Measurements from ENCODE around the gene ENTREP3.
A peak's percentile ranks its signal among the peaks of the same experiment; 100 is the strongest.

ENTREP3 gene

DNA sequence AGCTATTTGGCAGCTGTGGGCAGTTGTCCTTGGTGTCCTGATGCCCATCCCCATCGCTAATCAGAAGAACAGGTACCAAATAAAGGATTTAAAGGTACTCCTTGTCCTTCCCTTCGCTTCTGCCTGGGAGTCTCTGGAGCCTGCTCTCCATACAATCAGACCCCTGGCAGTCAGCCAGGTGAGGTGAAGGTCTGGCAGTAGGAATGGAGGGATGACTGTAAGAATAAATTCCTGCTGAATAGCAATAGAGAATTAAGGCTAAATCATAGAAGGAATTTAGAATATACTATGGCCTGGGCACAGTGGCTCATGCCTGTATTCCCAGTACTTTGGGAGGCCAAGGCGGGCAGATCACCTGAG is 56.8 kb downstream of the ENTREP3 start:
- no peak overlapping the region for H2AK5ac ChIP-seq (ENCODE audit: low read depth, low read length)
- no peak overlapping the region for H4K8ac ChIP-seq (ENCODE audit: low read depth, low read length)
- no peak overlapping the region for H3K4me2 ChIP-seq (ENCODE audit: insufficient read depth, low read length, poor library complexity, severe bottlenecking)
- no peak overlapping the region for H4K91ac ChIP-seq (ENCODE audit: low read depth, low read length, poor library complexity)
- peaks cover 64 to 79% of the 10 kb centered on the region in 2 donors for H3K36me3 ChIP-seq (replicated peaks in 1 of 2; ENCODE audit: control insufficient read depth in 2 of 2, insufficient read depth in 2 of 2, low read length in 2 of 2)
- no peak overlapping the region for H3K9ac ChIP-seq (ENCODE audit: low read depth, low read length, poor library complexity)
- H3K4ac ChIP-seq (ENCODE audit: low read length): no peak overlapping the region
- no peak overlapping the region for H3K27ac ChIP-seq (replicated peaks; ENCODE audit: low read length)
- peak overlapping the region in 1 of 2 donors; percentile 14 for H3K4me3 ChIP-seq (ENCODE audit: low read length in 2 of 2)
- no peak overlapping the region for H2BK5ac ChIP-seq (ENCODE audit: low read length)
- H3K4me1 ChIP-seq (ENCODE audit: control insufficient read depth in 2 of 2, insufficient read depth in 1 of 2, low read depth in 1 of 2, low read length in 2 of 2): peaks cover 25 to 26% of the 10 kb centered on the region in 2 donors
- H2BK12ac ChIP-seq (ENCODE audit: low read length): no peak overlapping the region
- peaks cover 14% of the 10 kb centered on the region for H3K79me1 ChIP-seq (ENCODE audit: low read depth, low read length)
- no CpG with 5 or more reads among the region's 3 CpGs for WGBS, 2 donors (ENCODE audit: extremely low coverage in 2 of 2, insufficient read length in 2 of 2, insufficient replicate concordance in 1 of 2)
- H2BK15ac ChIP-seq (ENCODE audit: low read length): no peak overlapping the region
- no peak overlapping the region for H2AFZ ChIP-seq (ENCODE audit: low read length)
- peaks cover 0 to 2% of the 10 kb centered on the region in 2 donors for H3K9me3 ChIP-seq (replicated peaks in 1 of 2; ENCODE audit: control insufficient read depth in 2 of 2, insufficient read depth in 1 of 2, low read depth in 1 of 2, low read length in 2 of 2)
- no peak for DNase-seq (ENCODE audit: low spot score)
- H3K14ac ChIP-seq (ENCODE audit: low read length): no peak overlapping the region
- H2BK120ac ChIP-seq (ENCODE audit: low read depth, low read length): no peak overlapping the region
- no peaks in the 10 kb centered on the region for H3K27me3 ChIP-seq (ENCODE audit: control insufficient read depth in 3 of 3, insufficient read depth in 3 of 3, low read depth in 1 of 3, low read length in 3 of 3)
- H3K23ac ChIP-seq (ENCODE audit: low read depth, low read length, poor library complexity): no peak overlapping the region
- H3K18ac ChIP-seq (ENCODE audit: low read length): no peak overlapping the region

- Histone ChIP-seq H3K27ac (replicated peaks; ENCODE audit: low read length) (peak overlapping the region; percentile 6), H3K9me3 (replicated peaks in 1 of 2; ENCODE audit: control insufficient read depth in 2 of 2, insufficient read depth in 1 of 2, low read depth in 1 of 2, low read length in 2 of 2) (peaks cover 0 to 2% of the 10 kb centered on the region in 2 donors), H2BK120ac (ENCODE audit: low read depth, low read length) (no peak overlapping the region), H4K8ac (ENCODE audit: low read depth, low read length) (no peak overlapping the region), H3K4me2 (ENCODE audit: insufficient read depth, low read length, poor library complexity, severe bottlenecking) (peak overlapping the region; percentile 76), H4K91ac (ENCODE audit: low read depth, low read length, poor library complexity) (no peak overlapping the region), H3K79me1 (ENCODE audit: low read depth, low read length) (peaks cover 14% of the 10 kb centered on the region), H2BK5ac (ENCODE audit: low read length) (peak overlapping the region; percentile 25), H3K23ac (ENCODE audit: low read depth, low read length, poor library complexity) (peak overlapping the region; percentile 82), H3K9ac (ENCODE audit: low read depth, low read length, poor library complexity) (peak overlapping the region; percentile 79), H2AFZ (ENCODE audit: low read length) (no peak overlapping the region), H3K4me3 (ENCODE audit: low read length in 2 of 2) (peak overlapping the region in 1 of 2 donors; percentile 14), H3K14ac (ENCODE audit: low read length) (no peak overlapping the region), H3K4me1 (ENCODE audit: control insufficient read depth in 2 of 2, insufficient read depth in 1 of 2, low read depth in 1 of 2, low read length in 2 of 2) (peaks cover 28 to 29% of the 10 kb centered on the region in 2 donors), H3K27me3 (ENCODE audit: control insufficient read depth in 3 of 3, insufficient read depth in 3 of 3, low read depth in 1 of 3, low read length in 3 of 3) (no peaks in the 10 kb centered on the region), H2BK12ac (ENCODE audit: low read length) (no peak overlapping the region), H2AK5ac (ENCODE audit: low read depth, low read length) (no peak overlapping the region), H3K18ac (ENCODE audit: low read length) (peak overlapping the region; percentile 23), H3K4ac (ENCODE audit: low read length) (no peak overlapping the region), H3K36me3 (replicated peaks in 1 of 2; ENCODE audit: control insufficient read depth in 2 of 2, insufficient read depth in 2 of 2, low read length in 2 of 2) (peaks cover 60 to 74% of the 10 kb centered on the region in 2 donors), H2BK15ac (ENCODE audit: low read length) (no peak overlapping the region)
- WGBS, 2 donors (ENCODE audit: extremely low coverage in 2 of 2, insufficient read length in 2 of 2, insufficient replicate concordance in 1 of 2): no CpG with 5 or more reads among the region's 15 CpGs
- no peak for DNase-seq (ENCODE audit: low spot score)
Observed at GRCh38 chr1:155197901-155198546, 57.3 kb downstream of the ENTREP3 start.
